Stimulated activated CD8-positive, alpha-beta memory T cell treated with anti-CD3 and anti-CD28 coated beads, Interleukin-2, amount 100 ng/mL, for 1 hour (primary cell): ENCODE data around the gene DUSP28.
A peak's percentile ranks its signal among the peaks of the same experiment; 100 is the strongest.
"Not testable (repeated sequence)": the region's sequence is repeated elsewhere in the genome, so short reads cannot be mapped to it uniquely, and the experiment has no call there.

Experiments used
- DNase-seq, 2 donors: peaks; one replicate each; pipeline ENCODE4 v3.0.0-alpha.2; 2020; ENCODE audit warnings: low read depth in 2 of 2

Gene DUSP28

GRCh38 chr2:240560084-240560479, at the start of gene DUSP28:
Gene DUSP28, plus strand, starts transcription at chr2:240560357. Its CDS starts 328 bp downstream, at chr2:240560685.
- peak; percentile 78 for DNase-seq

- DNase-seq = no peak
These were observed 49.5 kb upstream of the DUSP28 start for GRCh38 chr2:240510513-240511210.

GRCh38 chr2:240511351-240512108, 48.6 kb upstream of the DUSP28 start:
- DNase-seq = no peak

- DNase-seq = no peak
These were observed 48.1 kb upstream of the DUSP28 start for GRCh38 chr2:240512109-240512485.

GRCh38 chr2:240512666-240513535, 47.3 kb upstream of the DUSP28 start:
- no peak for DNase-seq

GRCh38 chr2:240513549-240514287, 46.4 kb upstream of the DUSP28 start:
- peak; percentile 70 for DNase-seq

GRCh38 chr2:240514631-240515030, 45.5 kb upstream of the DUSP28 start:
- no peak for DNase-seq

- no peak for DNase-seq
These were observed 42.8 kb upstream of the DUSP28 start for GRCh38 chr2:240517342-240517741.

- DNase-seq = no peak
These were observed 41.2 kb upstream of the DUSP28 start for GRCh38 chr2:240518981-240519380.

- no peak for DNase-seq
These were observed 40.6 kb upstream of the DUSP28 start for GRCh38 chr2:240519396-240520129.

GRCh38 chr2:240520130-240520973, 39.8 kb upstream of the DUSP28 start:
- DNase-seq = no peak

- DNase-seq = no peak
These were observed 39.2 kb upstream of the DUSP28 start for GRCh38 chr2:240520974-240521350.

- DNase-seq = not testable (repeated sequence)
These were observed 38.3 kb upstream of the DUSP28 start for GRCh38 chr2:240521885-240522284.

GRCh38 chr2:240522406-240522805, 37.8 kb upstream of the DUSP28 start:
- DNase-seq = no peak

GRCh38 chr2:240523451-240524281, 36.5 kb upstream of the DUSP28 start:
- DNase-seq = no peak

- DNase-seq = no peak
These were observed 35.0 kb upstream of the DUSP28 start for GRCh38 chr2:240524963-240525718.

- no peak for DNase-seq
These were observed 34.4 kb upstream of the DUSP28 start for GRCh38 chr2:240525802-240526201.

- DNase-seq = no peak
These were observed 33.6 kb upstream of the DUSP28 start for GRCh38 chr2:240526521-240526920.
